GM18867 (cell line): ENCODE results near the gene NKAIN2.
"Not testable (repeated sequence)": the region's sequence is repeated elsewhere in the genome, so short reads cannot be mapped to it uniquely, and the experiment has no call there.

ENCODE experiments used
- ATAC-seq: cut with Tn5 transposase; IDR thresholded peaks from one replicate; pipeline ENCODE4 v1.9.1; 2021; ENCODE audit warnings: mild to moderate bottlenecking, moderate library complexity; ENCODE audit not compliant: unreplicated experiment

NKAIN2 gene

DNA sequence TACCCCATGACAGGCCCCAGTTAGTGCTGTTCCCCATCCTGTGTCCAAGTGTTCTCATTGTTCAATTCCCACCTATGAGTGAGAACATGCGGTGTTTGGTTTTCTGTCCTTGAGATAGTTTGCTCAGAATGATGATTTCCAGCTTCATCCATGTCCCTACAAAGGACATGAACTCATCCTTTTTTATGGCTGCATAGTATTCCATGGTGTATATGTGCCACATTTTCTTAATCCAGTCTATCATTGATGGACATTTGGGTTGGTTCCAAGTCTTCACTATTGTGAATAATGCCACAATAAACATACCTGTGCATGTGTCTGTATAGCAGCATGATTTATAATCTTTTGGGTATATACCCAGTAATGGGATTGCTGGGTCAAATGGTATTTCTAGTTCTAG lies 218.4 kb downstream of the NKAIN2 start:
- ATAC-seq: not testable (repeated sequence)

DNA sequence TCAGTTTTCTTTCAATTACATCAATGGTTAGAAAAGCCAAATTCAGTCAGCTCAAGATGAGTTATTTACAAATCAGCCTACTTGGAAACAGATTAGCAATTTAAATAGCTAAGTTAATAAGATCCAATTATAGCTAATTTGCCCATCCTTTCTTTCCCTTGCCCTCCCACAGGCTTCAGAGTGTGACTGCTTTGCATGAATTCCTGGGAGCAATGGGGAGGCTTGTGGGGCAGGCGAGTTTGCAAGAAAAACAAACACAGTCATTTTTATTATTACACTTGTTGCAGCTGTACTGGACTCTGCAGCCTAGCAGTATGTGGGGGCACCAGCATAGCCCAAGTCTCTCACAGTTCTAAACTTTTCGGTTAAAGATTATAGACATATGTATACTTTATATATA lies 219.0 kb downstream of the NKAIN2 start:
- ATAC-seq: no peak

DNA sequence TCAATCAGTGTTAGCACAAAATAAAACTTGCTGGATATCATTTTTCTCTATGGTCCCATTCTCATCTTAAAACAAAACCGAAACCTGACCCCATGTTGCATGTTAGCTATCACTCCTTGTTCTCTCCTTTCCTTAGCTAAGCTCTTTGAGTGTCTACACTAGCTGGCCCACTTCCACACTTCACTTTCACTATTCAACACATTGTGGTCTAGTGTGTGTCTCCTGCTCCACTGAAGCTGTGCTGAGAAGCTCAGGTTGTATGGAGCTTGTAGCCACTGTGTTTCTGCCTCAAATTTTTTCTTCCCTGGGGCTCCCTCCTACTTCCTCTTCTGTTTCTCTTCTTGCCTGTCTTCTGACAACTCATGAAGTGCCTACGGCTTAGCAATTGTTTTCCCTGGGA lies 223.0 kb downstream of the NKAIN2 start:
- no peak for ATAC-seq

DNA sequence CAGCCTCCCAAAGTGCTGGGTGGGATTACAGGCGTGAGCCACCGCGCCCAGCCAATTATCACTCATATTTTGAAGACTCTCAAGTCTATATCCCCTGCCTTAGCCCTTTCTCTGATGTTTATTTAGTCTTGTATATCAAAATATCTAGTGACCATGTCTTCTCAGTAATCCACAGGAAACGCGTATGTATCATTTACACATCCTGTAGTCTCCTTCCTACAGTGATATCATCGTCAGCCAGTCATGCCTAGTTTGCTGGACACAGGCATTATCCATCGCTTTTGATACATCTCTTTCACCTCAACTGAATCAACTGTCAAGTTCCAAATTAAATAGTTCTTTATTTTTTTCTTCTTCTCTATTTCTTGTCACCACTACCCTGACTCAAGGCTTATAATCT lies 223.7 kb downstream of the NKAIN2 start:
- ATAC-seq: no peak

DNA sequence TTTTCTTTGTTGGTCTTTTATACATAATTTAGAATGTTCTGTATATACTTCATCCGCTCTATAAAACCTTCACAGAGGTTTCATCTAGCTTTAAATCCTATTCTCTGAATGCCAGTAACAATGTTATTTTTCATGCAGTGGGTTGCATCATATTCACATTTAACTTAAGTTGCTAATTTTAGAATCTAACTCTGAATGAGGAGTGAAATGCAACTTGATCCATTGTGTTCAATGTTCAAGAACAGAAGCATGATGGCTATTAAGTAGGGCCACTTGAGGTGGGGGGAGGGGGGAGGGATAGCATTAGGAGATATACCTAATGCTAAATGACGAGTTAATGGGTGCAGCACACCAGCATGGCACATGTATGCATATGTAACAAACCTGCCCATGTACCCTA lies 224.5 kb downstream of the NKAIN2 start:
- ATAC-seq: no peak

DNA sequence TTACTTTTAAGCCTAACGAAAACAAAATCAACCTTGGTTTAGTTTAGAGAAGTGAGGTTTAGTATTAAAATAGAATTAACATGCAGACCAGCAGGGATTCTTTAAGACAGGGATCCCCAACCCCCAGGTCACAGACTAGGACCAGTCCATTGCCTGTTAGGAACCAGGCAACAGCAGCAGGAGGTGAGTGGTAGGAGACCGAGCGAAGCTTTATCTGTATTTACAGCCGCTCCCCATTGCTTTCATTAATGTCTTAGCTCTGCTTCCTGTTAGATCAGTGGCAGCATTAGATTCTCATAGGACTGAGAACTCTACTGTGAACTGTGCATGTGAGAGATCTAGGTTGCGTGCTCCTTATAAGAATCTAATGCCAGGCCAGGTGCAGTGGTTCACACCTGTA lies 225.9 kb downstream of the NKAIN2 start:
- no peak for ATAC-seq

DNA sequence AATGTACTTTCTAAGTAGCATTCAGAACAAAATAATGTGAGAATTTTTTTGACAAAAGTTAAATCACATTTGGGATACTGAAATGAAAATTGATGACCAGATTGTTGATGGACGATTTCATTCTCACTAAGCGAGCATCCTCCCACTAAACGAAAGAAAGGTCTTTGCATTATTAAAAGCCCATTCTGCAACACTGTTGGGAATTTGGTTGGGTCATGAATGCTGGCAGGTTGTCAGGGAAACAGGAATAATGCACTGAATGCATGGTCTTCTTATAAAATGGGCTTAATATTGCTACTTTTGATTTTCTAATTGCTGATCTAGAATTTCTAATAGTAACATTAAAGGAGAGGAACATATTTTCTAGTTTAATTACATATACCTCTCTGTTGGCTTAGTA lies 229.8 kb downstream of the NKAIN2 start:
- no peak for ATAC-seq

DNA sequence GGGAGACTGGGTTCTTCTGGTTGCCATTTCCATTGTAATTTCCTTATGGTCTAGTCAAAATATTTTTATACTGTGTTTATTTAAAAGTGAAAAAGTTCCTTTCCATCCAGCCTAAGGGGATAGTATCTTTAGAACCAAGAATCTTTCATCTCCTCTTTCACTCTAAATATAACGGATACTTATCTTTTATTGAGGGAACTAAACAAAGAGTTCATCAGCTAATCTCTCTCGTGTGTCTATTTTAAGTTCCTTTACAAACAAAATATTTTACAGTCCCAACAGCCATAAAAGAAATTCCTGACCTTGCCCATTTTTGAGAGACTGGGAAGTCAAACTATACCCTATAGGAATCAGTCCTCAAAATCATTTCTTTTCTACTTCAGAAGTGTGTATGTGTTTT lies 232.7 kb downstream of the NKAIN2 start:
- ATAC-seq: no peak

DNA sequence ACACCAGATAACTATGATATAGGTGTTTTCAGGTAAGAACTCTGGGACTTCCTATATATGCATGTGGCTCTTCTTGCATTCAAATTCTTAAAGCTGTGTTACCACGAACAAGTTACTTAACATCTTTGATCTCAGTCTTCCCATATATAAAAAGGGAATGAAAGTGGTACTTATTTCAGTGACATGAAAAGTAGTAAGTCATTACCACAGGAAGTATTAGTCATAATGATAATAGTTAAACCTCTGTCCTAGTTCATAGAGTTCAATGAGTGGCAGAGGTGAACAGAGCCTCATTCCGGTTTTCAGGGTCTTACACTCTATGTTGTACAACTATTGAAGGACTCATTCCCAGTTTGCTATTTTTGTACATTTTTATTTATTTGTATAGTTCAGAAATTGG lies 237.0 kb downstream of the NKAIN2 start:
- peak; percentile 96 for ATAC-seq

DNA sequence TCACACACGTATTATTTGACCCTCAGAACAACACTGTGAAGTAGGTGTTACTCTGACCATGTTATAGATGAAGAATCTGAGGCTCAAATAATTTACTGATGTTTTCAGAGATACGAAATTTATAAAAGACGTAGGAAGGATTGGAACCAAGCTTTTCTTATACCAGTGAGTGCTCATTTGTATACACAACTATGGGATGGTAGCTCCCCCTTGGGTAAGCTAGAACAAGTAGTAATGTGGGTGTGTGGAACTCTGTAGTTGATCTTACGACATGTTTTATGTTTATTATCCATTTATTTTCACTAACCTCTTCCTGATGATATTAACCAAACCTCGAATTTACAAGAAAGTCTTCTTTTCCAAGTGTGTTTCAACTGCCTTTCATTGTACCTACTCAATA lies 248.5 kb downstream of the NKAIN2 start:
- no peak for ATAC-seq

DNA sequence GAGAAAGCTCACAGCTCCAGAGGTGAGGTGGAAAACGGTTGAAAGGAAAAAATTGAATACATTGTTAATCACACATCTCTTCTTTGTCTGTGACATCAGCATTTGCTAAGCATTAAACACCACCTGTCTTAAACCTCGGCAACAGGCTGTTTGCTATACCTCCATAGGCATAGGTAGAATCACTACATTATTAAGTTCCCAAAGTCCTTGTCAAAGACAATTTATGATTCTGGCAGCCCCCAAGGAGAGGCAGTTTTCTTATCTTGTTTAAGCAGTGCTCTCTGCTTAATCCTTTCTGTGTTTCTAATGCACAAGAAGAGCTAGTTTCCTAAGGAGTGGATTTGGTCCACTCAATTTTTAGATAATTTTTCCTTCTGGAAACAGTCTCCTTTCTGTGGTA lies 249.7 kb downstream of the NKAIN2 start:
- ATAC-seq: no peak

DNA sequence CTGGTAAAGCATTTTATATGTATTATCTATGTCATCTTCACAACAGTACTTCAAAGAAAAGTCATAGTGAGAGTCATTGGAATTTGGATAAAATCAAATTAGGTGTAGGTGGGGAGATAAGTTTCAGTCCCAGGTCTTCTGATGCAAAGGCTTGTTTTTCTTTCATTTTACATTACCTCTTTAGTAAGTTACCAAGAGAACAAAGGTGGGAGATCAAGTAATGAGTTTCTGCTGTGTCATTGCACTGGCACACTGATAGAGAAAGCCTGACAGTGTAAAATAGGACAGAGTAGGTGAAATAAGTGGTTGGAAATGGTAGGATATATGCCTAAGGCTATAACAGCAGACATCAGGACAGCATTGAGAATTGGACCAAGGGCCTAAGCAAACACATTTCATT lies 250.4 kb downstream of the NKAIN2 start:
- ATAC-seq: peak; percentile 72

DNA sequence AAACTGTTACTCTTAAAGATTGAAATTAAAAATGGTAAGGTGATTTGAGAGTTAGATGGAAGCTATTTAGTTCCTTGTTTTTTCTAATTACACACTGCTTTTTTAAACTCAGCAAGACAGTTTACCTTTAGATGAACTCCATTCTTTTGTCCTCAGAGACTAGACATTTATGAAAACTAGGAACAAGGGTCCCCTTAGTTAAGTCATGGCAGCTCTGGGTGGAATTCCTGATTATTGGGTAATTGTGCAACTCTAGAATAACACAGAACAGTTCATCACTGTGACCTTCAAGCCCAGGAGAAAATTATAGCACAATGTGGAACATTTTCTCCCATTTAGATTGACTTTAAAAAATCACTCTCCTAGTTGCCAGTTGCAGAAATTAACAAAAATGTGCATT lies 251.7 kb downstream of the NKAIN2 start:
- ATAC-seq: no peak

DNA sequence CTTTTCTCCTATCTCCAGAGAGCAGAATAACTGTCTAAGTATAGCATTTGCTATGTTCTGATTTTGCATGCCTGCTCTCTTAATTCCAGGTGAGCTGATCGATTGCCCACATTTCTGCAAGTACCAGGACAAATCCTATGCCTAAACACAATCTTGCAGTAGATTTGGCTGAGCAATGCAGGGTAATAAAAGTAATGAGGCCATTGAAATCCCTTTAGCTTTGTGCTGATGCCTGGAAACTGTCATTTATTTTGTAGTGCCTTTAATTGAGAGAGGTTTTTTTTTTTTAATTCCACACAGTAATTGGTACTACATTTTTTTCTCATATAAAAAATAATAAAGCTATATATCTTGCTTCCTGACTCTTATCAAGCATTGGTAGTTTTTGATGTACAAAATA lies 252.3 kb downstream of the NKAIN2 start:
- no peak for ATAC-seq

DNA sequence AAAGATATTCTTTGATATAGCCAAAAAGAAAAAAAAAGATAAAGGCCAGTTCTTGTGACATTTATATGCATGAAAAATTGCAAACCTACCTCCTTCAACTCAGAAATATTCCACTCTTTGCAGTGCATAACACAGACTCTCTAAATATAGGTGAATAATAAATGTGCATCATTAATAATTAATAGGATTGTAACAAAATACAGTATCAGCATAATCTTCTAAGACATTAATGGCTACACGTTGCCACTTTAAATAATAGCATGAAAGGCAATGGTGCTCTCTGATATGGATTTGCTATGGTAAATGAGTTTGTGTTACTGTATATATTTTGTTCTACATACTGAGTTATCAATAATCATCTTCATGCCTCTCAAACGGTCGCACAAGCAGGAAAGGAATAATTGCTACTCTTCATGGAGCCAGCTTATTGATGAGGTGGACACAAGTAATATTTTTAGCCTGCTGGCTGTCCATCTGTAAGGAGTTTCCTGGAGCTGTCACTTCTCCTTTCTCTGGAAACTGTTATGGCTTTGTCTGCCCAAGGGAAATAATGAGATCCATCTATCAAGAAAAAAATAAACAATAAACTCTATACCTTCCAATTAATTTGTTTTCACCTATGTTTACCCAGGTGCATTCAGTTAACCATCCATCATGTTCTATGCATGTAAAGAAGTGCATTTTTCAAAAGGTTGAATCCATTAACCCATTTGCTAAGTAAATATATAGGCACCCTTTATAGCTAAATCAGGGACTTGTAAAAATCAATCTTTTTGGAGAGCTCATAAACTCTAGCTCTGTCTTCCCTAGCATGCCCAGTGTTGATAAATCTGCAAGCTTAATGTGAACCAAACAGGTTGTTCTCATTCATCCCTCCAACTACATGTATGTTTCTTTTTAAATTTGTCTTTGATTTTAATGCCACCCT lies 253.0 kb downstream of the NKAIN2 start:
- no peak for ATAC-seq

DNA sequence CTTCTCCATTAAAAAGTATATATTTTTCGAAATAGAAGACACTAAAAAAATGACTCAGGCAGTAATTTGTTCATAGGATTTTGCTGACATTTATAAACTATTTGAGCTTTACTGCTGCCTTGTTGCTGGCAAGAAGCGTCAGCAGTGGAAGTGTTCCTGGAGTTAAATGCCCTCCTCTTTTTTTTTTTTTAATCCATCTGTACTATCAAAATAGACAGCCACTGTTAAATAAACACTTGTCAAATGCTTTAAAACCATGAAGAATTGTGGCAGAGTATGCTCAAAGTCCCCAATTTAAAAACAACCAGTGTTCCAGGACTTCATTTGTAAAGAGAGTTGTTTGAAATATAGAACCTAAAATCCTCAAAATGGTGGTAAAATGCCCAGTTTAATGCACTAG lies 253.8 kb downstream of the NKAIN2 start:
- no peak for ATAC-seq

DNA sequence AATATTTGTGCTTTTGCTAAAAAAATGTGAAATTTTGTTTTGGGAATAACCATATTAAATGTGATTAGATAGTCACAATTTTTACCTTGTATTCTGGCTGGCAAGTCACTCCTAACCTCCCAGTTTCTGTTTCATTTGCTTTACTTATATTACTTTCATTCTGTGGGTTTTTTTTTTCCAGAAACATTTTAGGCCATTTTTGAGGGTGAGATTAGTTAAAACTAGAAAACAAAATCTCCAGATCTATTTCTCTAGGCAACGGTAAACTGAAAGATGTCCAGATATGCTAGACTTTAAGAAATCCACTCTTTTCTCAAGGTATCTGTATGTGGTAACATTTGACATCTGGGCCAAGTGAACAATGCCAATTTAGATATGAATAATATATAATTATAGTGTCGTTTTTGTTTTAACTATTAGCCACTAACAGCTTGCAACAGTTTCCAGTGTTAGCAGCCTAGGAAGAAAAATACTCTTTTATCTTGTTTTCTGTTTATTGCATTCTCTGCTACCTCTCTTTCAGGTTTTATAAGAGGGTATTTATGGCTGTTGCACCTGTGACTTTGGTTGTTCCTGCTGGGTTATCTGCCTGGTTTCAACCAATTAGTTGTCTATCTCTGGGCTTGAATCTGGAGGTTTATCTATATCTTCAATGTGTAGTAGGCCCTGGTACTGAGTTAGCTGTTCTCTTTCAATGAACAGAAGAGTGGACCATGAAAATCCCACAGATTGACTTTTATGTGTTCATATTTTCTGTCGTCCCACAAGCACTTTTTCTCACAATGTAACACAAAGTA lies 260.9 kb downstream of the NKAIN2 start:
- peak; percentile 63 for ATAC-seq

DNA sequence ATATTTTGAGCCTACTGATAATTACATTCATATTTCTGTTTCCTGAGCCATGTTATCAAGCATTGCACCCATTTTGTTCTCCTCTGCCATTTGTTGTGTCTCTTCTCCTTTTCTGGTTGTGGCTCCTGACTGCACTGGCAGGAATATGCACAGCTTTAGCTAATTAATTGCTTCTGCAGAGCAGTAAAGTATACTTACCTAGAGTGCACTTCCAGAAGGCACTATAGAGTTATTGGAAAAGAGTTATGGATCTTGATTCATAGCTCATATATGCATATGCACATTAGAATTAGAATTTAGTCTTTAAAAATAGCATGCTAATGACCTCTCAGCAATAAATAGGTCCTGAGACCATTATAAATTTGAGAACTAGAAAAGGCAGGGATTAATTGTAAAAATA lies 262.6 kb downstream of the NKAIN2 start:
- no peak for ATAC-seq

DNA sequence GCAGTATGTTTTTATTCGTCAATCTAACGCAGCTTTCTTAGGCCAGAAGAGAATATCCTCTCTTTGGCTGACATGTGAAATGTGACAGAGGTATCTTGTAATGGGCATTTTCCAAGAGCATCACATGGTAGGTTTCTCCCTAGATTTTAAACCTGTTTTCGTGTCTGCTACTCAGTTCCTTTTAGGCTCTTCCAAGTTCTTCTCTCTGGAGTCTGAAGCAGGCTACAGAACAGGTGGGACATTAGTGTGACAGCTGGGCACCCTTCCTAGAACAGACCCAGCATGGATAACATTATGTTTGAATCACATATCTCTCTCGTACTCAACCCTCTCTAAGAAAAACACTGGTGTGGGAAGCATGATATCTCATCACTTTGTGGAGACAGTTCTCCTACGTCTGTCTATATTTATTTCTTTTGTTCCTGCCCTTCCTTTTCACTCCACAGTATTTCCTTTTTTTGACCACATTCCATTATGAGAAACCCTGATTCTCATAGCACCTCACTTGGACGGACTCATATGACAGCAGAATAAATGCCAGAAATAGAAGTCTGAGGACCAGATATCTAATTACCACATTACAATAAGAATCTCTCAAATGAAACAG lies 263.4 kb downstream of the NKAIN2 start:
- ATAC-seq: no peak

DNA sequence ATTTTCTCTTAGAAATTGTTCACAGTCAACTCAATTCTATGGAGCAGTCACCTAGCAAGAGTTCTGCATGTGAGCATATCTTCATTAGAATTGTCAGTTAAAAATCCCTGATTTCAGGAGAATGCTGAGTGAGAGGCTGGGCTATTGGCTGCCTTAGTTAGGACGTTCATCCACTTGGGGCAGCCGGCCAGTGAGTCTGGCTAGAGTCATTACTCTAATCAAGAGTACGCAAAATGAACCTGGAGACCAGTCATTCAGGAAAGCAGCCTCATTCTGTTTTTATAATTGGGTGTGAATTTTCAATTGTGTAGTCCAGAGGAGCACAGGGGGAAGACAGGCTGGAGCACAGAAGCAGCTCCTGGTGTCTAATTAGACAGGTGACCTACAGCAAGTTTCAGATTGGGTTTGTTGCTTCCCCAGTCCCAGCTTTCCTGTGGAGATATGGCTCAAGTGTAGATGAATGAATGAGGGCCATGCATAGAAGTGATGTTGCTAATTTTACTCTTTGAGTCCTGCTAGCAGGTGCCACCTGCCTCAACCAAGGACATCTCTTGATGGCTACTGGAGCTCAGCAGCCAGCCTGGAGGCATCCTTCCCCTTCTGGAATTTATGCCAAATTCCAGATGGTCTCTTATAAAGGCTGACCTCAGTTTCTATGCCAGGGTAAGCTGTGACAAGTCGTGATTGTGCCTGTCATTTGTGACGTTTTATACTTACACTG lies 265.7 kb downstream of the NKAIN2 start:
- ATAC-seq: no peak

DNA sequence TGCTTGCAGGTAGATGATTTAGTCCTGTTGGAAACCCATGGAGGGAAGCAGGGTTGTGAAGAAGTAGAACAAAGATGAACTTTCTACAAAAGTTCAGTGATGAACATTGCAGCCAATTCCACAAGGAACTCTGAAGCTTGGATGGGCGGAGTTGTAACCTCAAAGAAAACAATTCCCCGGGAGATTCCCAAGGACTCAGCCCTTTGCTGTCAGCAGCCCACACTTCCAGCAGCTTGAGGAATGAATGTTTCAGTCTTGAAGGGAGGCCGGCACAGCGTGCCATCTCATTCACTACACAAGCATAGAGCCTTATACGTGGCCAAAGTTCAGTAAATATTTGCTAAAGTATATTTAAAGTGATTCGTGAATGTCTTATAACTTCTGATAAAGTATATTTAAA lies 269.4 kb downstream of the NKAIN2 start:
- ATAC-seq: no peak
